HFFc6 (cell line): Measurements from ENCODE around the gene FBXL12. TPM values are rescaled to one million over a fixed set of nuclear protein-coding genes. Genes with fewer than 3 reads are reported as not detected.
A peak's percentile ranks its signal among the peaks of the same experiment; 100 is the strongest.

Experiments used
- DNase-seq: peaks from one replicate; pipeline ENCODE4 v3.0.0-alpha.2; 2018
- H3K27ac Mint-ChIP-seq: 2 replicates; pipeline ENCODE4 v1.8.0; 2020; ENCODE audit warnings: mild to moderate bottlenecking, mixed read lengths
- H3K27me3 Mint-ChIP-seq: 2 replicates; pipeline ENCODE4 v1.8.0; 2021; ENCODE audit warnings: mild to moderate bottlenecking, moderate library complexity, mixed read lengths; ENCODE audit not compliant: insufficient read depth
- H3K36me3 Mint-ChIP-seq: 2 replicates; pipeline ENCODE4 v1.8.0; 2021; ENCODE audit warnings: low read depth, mixed read lengths
- H3K4me1 Mint-ChIP-seq: 2 replicates; pipeline ENCODE4 v1.8.0; 2020; ENCODE audit warnings: low read depth, mixed read lengths
- H3K4me3 Mint-ChIP-seq: 2 replicates; pipeline ENCODE4 v1.8.0; 2020; ENCODE audit warnings: mild to moderate bottlenecking, moderate library complexity, mixed read lengths
- H3K9me3 Mint-ChIP-seq: 2 replicates; pipeline ENCODE4 v1.8.0; 2020; ENCODE audit warnings: mild to moderate bottlenecking, mixed read lengths
- total RNA-seq, 6 experiments: library from RNA; stranded (reverse); fragmentation: NEBNext Ultra II Directional; extraction: Animal tissue kit (Norgen Biotek cat#: 25700); gene quantifications; 2 replicates in 1 of 6; 3 replicates in 5 of 6; pipeline ENCODE4 v1.2.3, GENCODE V29; 2021
- TF ChIP-seq, protein P1 (sequence below): fragments of 200-600 bp; sonication (generic); IDR thresholded peaks from 2 replicates; pipeline ENCODE4 v1.5.0; 2021; ENCODE audit warnings: antibody characterized with exemption, mild to moderate bottlenecking

FBXL12 gene
- total RNA-seq, 6 experiments from 2014 or later: 25.2 to 29.0 (median 27.2) TPM

DNA sequence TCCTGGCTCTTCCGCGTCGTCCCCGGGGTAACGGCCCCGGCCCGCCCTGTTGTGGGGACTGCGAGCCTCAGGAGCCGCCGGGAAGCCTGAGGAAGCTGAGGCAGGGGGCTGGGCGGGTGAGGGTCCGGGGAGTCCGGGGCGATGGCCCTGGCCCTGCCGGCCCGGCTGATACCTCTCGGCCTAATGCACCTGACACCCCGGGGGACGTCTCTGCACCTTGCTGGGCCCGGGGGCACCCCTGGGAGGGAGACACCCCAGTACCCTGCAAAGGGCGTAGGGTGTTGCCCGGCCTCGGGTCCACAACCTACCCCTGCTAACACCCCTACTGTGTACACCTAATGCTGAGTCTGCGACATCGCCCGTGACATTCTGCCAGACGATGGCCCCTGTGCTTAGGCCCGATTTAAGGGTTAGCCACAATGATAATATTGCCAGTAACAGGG lies 16.6 kb upstream of the FBXL12 start:
- Mint-ChIP-seq H3K4me3 (peak overlapping the region; percentile 95), H3K36me3 (no peaks in the 10 kb centered on the region)

DNA sequence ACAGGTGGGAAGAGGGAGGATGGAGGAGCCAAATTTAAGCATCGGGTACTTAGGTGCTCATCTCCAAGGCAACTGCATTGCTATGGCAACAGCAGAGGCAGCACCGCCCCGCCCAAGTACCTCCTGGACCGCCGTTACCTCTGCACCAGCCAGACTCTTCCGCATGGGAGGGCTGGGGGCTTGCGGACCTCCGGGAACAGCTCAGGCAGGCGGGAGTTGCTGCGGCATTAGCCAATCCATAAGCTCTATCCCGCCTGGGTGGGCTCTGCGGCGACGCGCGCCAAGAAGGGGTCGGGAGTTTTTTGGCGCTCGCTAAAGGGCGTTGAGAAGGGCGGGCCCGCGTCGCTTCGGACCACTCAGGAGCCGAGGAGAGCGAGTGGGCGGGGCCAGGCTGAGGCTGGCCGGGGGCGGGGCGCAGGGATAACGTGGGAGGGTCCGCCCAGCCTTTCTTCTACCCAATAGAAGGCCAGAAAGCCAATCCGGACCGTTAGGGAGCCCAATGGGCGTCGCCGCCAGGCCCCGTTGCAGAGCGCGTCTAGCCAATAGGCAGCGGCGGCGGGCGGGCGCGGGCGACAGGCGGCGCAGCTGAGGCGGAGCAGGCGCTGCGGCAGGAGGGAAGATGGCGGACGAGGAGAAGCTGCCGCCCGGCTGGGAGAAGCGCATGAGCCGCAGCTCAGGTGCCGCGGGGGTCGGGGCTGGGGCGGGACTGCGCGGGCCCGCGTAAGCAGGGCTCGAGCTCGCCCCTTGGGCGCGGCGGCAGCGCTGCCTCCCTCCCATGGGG lies 16.0 kb upstream of the FBXL12 start, which contains the start of gene PIN1:
PIN1 (plus strand) TSS at position 593 of the 781 bp plus-strand sequence; CDS start at position 620, 27 bp downstream.
- peak within 1 kb of the TSS; percentile 95 for H3K4me3 Mint-ChIP-seq
- peaks cover 21% of the 10 kb centered on the region for H3K4me1 Mint-ChIP-seq
- peaks cover 4% of the 10 kb centered on the region; the same call in 1 of the 2 replicates for H3K27me3 Mint-ChIP-seq
- DNase-seq: peak; percentile 98
- no peaks in the 10 kb centered on the region for H3K9me3 Mint-ChIP-seq
- TF ChIP-seq, protein P1, sequence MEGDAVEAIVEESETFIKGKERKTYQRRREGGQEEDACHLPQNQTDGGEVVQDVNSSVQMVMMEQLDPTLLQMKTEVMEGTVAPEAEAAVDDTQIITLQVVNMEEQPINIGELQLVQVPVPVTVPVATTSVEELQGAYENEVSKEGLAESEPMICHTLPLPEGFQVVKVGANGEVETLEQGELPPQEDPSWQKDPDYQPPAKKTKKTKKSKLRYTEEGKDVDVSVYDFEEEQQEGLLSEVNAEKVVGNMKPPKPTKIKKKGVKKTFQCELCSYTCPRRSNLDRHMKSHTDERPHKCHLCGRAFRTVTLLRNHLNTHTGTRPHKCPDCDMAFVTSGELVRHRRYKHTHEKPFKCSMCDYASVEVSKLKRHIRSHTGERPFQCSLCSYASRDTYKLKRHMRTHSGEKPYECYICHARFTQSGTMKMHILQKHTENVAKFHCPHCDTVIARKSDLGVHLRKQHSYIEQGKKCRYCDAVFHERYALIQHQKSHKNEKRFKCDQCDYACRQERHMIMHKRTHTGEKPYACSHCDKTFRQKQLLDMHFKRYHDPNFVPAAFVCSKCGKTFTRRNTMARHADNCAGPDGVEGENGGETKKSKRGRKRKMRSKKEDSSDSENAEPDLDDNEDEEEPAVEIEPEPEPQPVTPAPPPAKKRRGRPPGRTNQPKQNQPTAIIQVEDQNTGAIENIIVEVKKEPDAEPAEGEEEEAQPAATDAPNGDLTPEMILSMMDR: peak; percentile 81
- no peaks in the 10 kb centered on the region for H3K36me3 Mint-ChIP-seq
- peak within 1 kb of the TSS; percentile 84 for H3K27ac Mint-ChIP-seq

More for the DNA sequence above, 16.6 kb upstream of the FBXL12 start:
- peaks cover 4% of the 10 kb centered on the region; the same call in 1 of the 2 replicates for H3K27me3 Mint-ChIP-seq
- no peaks in the 10 kb centered on the region for H3K9me3 Mint-ChIP-seq
- TF ChIP-seq, protein P1: no peak
- no peak for DNase-seq
- peaks cover 21% of the 10 kb centered on the region for H3K4me1 Mint-ChIP-seq
- peak overlapping the region; percentile 84 for H3K27ac Mint-ChIP-seq

DNA sequence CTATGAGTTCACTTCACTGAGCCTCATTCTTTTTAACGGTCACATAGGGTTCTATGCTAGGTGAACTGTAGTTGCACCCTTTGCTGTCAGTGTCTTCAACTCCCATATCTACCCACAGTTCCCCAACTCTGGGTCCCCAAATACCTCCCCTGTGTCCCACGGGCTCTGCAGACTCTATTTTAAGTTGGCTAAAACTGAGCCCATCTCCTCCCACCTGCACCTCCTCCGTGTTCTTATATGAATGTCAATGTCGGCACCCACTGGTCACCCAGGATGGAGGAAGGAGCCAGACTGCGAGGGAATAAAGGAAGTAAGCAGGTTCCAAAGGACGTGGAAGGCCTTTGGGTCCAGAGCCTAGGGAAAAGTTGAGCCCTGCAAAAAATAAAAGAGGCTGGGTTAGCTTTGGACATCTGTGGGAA lies 15.4 kb upstream of the FBXL12 start:
- Mint-ChIP-seq H3K27me3 (peaks cover 4% of the 10 kb centered on the region; the same call in 1 of the 2 replicates), H3K9me3 (no peaks in the 10 kb centered on the region), H3K4me3 (peak overlapping the region; percentile 95), H3K4me1 (peaks cover 18% of the 10 kb centered on the region), H3K36me3 (no peaks in the 10 kb centered on the region), H3K27ac (peak overlapping the region; percentile 63; the same call in 1 of the 2 replicates)
- TF ChIP-seq, protein P1: no peak
- DNase-seq: no peak

DNA sequence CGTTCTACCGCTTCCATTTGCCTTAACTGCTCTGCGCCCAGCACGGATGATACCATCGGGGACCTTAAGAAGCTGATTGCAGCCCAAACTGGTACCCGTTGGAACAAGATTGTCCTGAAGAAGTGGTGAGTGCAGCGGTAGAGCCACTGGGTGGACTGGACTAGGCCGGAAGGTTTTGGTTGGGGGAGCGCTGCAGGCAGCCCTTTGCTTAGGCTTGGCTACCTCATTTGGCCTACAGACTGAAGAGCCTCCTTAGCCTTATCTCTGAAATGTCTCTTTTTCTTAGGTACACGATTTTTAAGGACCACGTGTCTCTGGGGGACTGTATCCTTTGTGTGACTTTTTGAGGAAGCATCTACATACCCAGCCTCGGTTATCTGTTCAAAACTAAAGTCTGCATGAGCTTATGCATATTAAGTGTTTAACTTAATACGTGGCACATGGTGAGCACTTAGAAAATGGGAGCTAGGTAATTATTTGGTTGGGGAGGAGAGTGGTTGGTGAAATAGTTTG lies 9.7 kb upstream of the FBXL12 start:
- Mint-ChIP-seq H3K4me3 (peak overlapping the region; percentile 94), H3K27ac (peak overlapping the region; percentile 82), H3K4me1 (peaks cover 14% of the 10 kb centered on the region), H3K27me3 (peaks cover 3% of the 10 kb centered on the region; the same call in 1 of the 2 replicates), H3K9me3 (no peaks in the 10 kb centered on the region), H3K36me3 (peaks cover 18% of the 10 kb centered on the region)
- TF ChIP-seq, protein P1: no peak
- no peak for DNase-seq

DNA sequence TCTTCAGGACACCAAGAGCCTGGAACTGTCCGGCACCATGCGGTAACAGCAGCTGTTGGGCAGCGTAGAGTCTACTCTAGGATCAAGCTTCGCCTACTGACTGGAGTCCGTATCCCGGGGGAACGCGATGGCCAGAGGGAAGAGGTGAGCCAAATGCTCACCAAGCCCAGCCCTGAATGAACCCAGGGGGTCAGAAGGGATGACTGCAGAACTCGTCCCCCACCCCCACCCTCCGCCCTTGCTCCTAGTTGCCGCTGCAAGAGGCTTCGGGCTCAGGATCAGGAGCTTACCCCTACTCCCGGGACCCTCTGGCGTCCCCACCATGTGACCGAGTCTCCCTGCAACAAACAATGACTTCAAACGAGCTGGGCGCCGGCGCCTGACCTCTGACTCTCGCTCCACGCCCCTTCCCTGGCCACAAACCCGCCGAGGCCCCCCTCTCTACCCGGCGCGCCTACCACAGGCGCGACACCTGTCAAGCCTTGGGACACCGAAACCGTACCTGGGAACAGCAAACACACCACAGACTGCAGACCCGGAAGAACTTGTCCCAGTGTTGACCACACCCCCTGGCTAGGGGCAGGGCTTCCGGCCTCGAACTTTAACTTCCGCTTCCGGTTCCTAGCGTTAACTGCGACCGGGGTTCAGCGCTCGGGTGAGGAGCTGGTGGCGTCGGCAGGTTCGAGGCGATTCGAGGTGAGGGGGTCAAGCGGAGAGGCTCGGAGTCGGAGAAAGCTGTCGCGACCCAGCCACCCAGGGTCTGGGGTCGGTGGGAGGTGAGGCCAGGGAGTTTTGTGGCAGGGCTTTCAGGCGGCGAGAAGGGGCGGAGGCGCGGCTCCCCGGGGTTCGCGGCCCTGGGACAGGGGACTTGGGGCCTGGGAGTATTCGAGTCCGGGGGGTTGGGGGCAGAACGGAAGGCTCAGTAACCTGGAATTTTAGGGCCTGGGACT lies 8.7 kb upstream of the FBXL12 start, which contains the start of gene UBL5:
UBL5 (plus strand) TSS at position 630 of the 950 bp plus-strand sequence. CDS start 420 bp downstream, outside the sequence.
- peaks cover 14% of the 10 kb centered on the region for H3K4me1 Mint-ChIP-seq
- H3K36me3 Mint-ChIP-seq: peaks cover 18% of the 10 kb centered on the region
- peak; percentile 73 for DNase-seq
- H3K9me3 Mint-ChIP-seq: no peaks in the 10 kb centered on the region
- peak within 1 kb of the TSS; percentile 82 for H3K27ac Mint-ChIP-seq
- TF ChIP-seq, protein P1: no peak
- H3K4me3 Mint-ChIP-seq: peak within 1 kb of the TSS; percentile 94
- peaks cover 4% of the 10 kb centered on the region; the same call in 1 of the 2 replicates for H3K27me3 Mint-ChIP-seq
